Endothelial cell of umbilical vein (primary cell): ENCODE measurements around the gene SIAH3.

Experiments
- CTCF ChIP-seq, 2 donors: IDR thresholded peaks; 1 replicate in 1 of 2; 2 replicates in 1 of 2; pipeline ENCODE4 v1.5.1; 2011; ENCODE audit warnings: low read length in 2 of 2, mild to moderate bottlenecking in 2 of 2, moderate library complexity in 2 of 2, control low read depth in 1 of 2, inconsistent platforms in 1 of 2, low read depth in 1 of 2; ENCODE audit not compliant: insufficient read depth in 1 of 2; ENCODE audit errors: extremely low read depth in 1 of 2
- EZH2 ChIP-seq: IDR thresholded peaks from 2 replicates; pipeline ENCODE4 v1.6.1; 2012; ENCODE audit warnings: borderline replicate concordance, low read depth, mild to moderate bottlenecking, moderate library complexity, low read length, inconsistent platforms; ENCODE audit not compliant: severe bottlenecking
- FOS ChIP-seq: IDR thresholded peaks from 2 replicates; pipeline ENCODE4 v1.6.1; 2011; ENCODE audit warnings: mild to moderate bottlenecking, low read length, moderate library complexity, borderline replicate concordance; ENCODE audit not compliant: insufficient read depth
- MAX ChIP-seq: IDR thresholded peaks from 2 replicates; pipeline ENCODE4 v1.6.1; 2011; ENCODE audit not compliant: insufficient read depth, insufficient read length

- TF ChIP-seq MAX (no peak), EZH2 (no peak), FOS (no peak), CTCF (IDR thresholded peaks at IDR 0.05; ENCODE audit: extremely low read depth in 1 of 2, insufficient read depth in 1 of 2, low read depth in 1 of 2, low read length in 2 of 2) (no peak)
Observed at GRCh38 chr13:45875951-45876350, 24.4 kb upstream of the SIAH3 start.
